ENCODE measurements around the gene BANF1. TPM values are rescaled to one million over a fixed set of nuclear protein-coding genes. Genes with fewer than 3 reads are reported as not detected.
"Not testable (repeated sequence)": the region's sequence is repeated elsewhere in the genome, so short reads cannot be mapped to it uniquely, and the experiment has no call there.

Gene BANF1
- total and polyA plus RNA-seq, 12 donors = 63.1 to 364 (median 193) TPM

- H3K27me3 ChIP-seq = no peaks in the 10 kb centered on the region
- H3K4me1 ChIP-seq (replicated peaks in 1 of 2) = peaks cover 7 to 14% of the 10 kb centered on the region in 2 donors
- no peaks in the 10 kb centered on the region for H3K36me3 ChIP-seq (replicated peaks in 1 of 2)
- WGBS, 4 donors = 51 to 70% (median 56%) methylated on average over 3 to 8 of the region's 8 CpGs
- no peak overlapping the region for H3K27ac ChIP-seq
- no peak for DNase-seq
- H3K4me3 ChIP-seq = no peak overlapping the region
- TF ChIP-seq, protein P1, sequence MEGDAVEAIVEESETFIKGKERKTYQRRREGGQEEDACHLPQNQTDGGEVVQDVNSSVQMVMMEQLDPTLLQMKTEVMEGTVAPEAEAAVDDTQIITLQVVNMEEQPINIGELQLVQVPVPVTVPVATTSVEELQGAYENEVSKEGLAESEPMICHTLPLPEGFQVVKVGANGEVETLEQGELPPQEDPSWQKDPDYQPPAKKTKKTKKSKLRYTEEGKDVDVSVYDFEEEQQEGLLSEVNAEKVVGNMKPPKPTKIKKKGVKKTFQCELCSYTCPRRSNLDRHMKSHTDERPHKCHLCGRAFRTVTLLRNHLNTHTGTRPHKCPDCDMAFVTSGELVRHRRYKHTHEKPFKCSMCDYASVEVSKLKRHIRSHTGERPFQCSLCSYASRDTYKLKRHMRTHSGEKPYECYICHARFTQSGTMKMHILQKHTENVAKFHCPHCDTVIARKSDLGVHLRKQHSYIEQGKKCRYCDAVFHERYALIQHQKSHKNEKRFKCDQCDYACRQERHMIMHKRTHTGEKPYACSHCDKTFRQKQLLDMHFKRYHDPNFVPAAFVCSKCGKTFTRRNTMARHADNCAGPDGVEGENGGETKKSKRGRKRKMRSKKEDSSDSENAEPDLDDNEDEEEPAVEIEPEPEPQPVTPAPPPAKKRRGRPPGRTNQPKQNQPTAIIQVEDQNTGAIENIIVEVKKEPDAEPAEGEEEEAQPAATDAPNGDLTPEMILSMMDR (IDR thresholded peaks at IDR 0.05) = no peak
- no peak for TF ChIP-seq POLR2A (IDR thresholded peaks at IDR 0.05)
- intact Hi-C loops (cut with DNase I) = no loop called here
- no peaks in the 10 kb centered on the region for H3K9me3 ChIP-seq (replicated peaks in 1 of 3)
Measured at GRCh38 chr11:66020212-66020611, 17.9 kb downstream of the BANF1 start.

DNA sequence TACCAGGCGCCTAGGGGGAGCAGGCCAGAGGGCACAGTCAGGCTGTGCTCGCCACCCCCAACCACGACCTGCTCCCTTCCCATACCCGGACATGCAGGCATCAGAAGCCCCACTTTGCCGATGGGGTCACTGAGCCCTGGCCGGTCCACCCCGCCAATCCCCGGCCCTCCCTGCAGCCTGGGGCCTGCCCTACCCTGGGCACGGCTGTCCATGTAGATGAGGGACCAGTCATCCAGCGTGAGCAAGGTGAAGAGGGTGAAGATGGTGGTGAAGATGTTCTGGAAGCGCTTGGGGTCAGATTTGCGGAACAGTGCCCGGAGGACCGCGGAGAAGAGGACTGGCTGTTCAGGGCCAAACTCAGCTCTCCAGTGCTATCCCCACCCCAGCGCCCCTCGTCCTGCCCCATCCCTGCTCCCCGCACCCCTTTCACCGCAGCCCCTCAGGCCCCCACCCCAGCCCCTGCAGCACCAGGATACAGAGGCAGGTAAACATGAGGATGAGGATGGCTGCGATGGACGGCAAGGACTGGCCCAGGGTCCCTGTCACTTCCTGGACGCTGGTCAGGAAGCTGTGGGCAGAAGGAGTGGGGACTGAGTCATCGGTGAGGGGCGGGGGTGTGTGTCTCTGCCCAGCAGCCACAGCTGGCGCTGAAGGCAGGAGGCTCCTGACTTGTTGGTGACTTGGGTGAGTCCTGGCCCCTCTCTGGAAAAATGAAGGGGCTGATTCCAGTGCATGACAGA is 18.5 kb downstream of the BANF1 start:
- intact Hi-C loops (cut with DNase I) = no loop called here
- peak; percentile 63 to 90 (median 84) for DNase-seq

GRCh38 chr11:66022401-66023185 is 20.3 kb downstream of the BANF1 start:
- intact Hi-C loops (cut with DNase I) = no loop called here
- H3K4me1 ChIP-seq (replicated peaks in 1 of 2) = peaks cover 7 to 14% of the 10 kb centered on the region in 2 donors
- H3K27ac ChIP-seq = no peak overlapping the region
- DNase-seq = peak; percentile 56 to 80 (median 72)
- no peaks in the 10 kb centered on the region for H3K9me3 ChIP-seq (replicated peaks in 1 of 3)
- no peaks in the 10 kb centered on the region for H3K36me3 ChIP-seq (replicated peaks in 1 of 2)
- 15 to 27% (median 17%) methylated on average over 27 to 46 of the region's 46 CpGs for WGBS, 4 donors
- peak overlapping the region in 1 of 4 donors; percentile 17 for H3K4me3 ChIP-seq
- no peaks in the 10 kb centered on the region for H3K27me3 ChIP-seq
- TF ChIP-seq, protein P1 (IDR thresholded peaks at IDR 0.05) = peak; percentile 78 to 97 (median 91)
- no peak for TF ChIP-seq POLR2A (IDR thresholded peaks at IDR 0.05)

More for the DNA sequence above, 18.5 kb downstream of the BANF1 start:
- Histone ChIP-seq H3K27ac (no peak overlapping the region), H3K4me1 (replicated peaks in 1 of 2) (peaks cover 7 to 14% of the 10 kb centered on the region in 2 donors), H3K27me3 (no peaks in the 10 kb centered on the region), H3K36me3 (replicated peaks in 1 of 2) (no peaks in the 10 kb centered on the region), H3K4me3 (no peak overlapping the region), H3K9me3 (replicated peaks in 1 of 3) (no peaks in the 10 kb centered on the region)
- TF ChIP-seq POLR2A (IDR thresholded peaks at IDR 0.05) = no peak
- TF ChIP-seq, protein P1 (IDR thresholded peaks at IDR 0.05) = no peak
- 66 to 73% (median 69%) methylated on average over 18 to 25 of the region's 25 CpGs for WGBS, 4 donors

DNA sequence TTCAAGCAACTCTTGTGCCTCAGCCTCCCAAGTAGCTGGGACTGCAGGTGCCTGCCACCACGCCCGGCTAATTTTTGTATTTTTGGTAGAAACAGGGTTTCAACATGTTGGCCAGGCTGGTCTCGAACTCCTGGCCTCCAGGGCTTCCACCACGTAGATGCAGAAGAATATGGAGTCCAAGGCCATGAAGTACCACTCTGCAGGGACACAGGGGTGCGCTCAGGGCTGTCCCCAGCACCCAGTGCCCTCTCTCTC is 20.8 kb downstream of the BANF1 start:
- WGBS, 4 donors = 57 to 79% (median 61%) methylated on average over 4 to 5 of the region's 5 CpGs
- H3K27me3 ChIP-seq; H3K27ac ChIP-seq; H3K9me3 ChIP-seq (replicated peaks in 1 of 3); DNase-seq; intact Hi-C loops (cut with DNase I); H3K36me3 ChIP-seq (replicated peaks in 1 of 2): not testable (repeated sequence)
- Histone ChIP-seq H3K4me3 (peak overlapping the region in 1 of 4 donors; percentile 17), H3K4me1 (replicated peaks in 1 of 2) (peaks cover 7 to 14% of the 10 kb centered on the region in 2 donors)
